Measurements from ENCODE around the gene FPR2.
"Not testable (repeated sequence)": the region's sequence is repeated elsewhere in the genome, so short reads cannot be mapped to it uniquely, and the experiment has no call there.

The FPR2 gene

DNA sequence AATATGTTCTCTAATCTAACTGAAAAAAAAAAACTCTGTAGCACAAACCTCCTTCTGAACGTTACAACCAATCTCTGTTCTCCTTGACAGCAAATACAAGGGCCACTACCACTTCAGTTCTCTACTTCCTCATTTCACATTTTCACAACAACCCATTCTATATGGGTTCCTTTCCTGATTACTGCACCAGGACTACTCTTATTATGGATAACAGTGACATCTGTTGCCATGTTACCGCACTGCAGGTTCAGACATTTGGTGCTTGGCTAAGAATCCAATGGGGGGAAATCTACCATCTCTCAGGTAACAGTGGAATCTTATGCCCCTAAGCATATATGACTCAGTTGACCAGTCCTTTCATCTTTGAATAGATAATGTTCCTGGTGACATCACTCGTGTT is 22.4 kb downstream of the FPR2 start:
- no peak for DNase-seq (ENCODE audit: low read depth)

DNA sequence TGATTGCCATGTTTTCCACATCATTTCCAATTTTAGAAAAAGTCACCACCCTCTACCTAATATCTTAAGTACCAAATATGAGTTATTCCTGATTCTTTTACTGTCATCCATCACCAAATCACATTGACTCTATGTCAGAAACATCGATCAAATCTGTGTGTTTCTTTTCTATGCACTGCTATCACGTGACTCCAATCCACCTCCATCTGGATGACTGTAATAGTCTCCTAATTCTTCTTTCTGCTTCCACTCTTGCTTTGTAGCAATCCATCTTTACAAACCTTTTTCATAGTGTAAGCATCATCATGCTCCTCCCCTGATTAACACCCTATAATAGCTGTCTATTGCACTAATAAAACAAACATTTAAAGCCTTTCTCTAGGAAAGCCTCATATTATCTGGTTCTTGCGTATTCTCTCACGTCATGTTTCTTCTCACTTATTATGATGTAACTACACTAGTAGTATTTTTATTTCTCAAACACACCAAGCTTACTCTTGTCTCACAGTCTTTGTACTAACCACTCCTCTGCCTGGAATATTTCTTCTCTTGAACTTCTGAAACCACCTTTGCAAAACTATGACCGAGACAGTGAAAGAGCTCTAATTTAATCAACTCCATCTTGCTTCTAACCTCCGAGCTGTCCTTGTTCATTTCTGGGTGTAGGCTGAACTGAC is 23.3 kb downstream of the FPR2 start:
- no peak for DNase-seq (ENCODE audit: low read depth)

DNA sequence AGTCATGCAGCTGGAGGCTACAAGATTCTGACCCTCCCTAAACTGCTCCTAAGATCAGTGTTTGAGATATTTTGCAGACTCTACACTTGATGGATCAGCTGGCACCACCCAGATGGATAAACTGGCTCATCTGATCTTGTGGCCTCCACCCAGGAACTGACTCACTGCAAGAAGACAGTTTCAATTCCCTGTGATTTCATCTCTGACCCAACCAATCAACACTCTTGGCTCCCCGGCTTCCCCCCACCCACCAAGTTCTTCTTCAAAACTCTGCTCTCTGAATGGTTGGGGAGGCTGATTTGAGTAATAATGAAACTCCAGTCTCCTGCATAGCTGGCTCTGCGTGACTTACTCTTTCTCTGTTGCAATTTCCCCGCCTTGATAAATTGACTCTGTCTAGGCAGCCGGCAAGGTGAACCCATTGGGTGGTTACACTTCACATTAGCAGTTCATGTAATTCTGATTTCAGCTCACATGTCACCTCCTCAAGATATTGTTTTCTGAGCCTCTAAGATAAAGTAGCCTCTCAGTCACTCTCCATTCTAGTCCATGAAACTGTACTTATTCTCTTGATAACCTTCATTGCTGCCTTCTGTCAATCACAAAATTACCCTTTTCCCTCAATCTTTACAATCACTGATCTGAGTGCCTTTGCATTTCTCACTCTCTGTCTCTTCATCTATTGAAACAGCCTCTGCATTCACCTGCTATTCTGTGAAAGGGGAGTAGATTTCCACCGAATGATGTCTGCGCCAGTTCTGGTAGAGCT is 24.1 kb downstream of the FPR2 start:
- DNase-seq (ENCODE audit: low read depth): no peak

DNA sequence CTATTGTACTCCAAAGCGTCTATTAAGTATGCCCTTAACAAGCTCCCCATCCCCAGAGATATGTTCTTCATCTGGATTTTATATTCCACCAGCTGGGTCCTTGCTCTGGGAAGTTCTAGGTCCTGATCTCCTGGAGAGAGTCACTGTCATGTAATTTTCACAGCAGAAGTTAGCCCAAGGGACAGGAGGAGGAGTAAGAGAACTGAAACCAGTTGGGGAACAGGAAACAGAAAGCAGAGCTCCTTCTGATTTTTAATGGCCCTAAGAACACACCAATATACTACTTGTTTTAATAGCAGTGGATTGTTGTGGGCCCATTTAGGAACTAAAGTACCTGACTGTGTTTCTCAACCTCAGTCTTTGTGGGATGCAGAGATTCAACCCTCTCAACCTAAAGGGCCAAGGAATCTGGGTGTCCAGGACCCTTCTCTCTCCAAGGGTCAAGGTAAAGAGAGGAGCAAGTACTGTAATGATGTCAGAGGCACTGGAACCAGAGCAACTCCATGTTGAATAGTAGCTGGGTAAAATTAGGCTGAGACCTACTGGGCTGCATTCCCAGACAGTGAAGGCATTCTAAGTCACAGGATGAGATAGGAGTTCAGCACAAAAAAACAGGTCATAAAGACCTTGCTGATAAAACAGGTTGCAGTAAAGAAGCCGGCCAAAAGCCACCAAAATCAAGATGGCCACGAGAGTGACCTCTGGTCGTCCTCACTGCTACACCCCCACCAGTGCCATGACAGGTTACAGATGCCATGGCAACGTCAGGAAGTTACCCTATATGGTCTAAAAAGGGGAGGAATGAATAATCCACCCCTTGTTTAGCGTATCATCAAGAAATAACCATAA is 25.9 kb downstream of the FPR2 start:
- DNase-seq (ENCODE audit: low read depth): no peak

DNA sequence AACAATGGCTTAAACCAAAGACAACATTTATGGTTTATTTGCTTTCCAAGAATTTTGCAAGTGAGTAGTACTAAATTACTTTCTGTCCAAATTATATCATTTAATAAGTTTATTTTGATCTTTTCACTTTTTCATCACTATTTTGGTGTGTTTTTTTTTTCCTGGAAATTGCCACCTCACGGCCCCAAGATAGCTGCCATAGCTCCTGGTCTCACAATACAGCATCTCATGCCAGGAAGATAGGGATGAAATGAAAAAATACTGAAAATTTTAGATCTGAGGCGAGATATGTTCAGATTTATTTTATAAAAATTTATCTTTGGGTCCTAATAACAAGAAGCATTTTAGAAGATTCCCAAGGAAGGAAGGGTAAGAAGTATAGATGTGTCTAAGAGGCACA is 27.0 kb downstream of the FPR2 start:
- DNase-seq (ENCODE audit: low read depth): no peak

DNA sequence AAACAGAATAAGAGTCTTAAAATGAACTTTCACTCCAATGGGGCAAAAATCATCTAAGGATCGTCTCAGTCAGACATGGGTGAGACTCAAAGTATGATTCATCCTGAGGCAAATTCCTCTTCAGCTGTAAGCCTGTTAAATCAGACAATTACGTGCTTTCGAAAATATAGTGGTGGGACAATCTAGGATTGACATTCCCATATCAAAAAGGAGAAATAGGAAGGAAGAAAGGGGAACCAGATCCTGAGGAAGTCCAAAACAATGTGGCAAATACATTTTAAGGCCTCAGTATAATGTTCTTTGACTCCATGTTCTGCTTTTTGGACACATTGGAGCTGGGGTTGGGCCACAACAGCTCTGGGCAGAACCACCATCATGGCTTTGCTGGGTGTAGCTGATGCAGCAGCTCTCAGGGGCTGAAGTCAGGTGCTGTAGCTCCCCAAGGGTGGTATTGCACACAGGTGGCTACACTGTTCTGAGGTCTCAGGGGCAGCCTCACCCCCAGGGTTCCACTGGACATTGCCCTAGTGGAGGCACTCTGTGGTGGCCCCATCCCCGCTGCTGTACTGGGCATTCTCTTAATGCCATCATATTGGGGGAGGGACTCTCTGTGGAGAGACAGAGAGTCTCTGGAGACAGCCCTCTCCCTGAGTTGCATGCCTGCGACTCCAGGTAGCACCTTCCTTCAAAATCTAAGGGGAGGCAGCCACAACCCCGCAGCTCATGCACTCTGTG is 28.2 kb downstream of the FPR2 start:
- DNase-seq (ENCODE audit: low read depth): no peak

DNA sequence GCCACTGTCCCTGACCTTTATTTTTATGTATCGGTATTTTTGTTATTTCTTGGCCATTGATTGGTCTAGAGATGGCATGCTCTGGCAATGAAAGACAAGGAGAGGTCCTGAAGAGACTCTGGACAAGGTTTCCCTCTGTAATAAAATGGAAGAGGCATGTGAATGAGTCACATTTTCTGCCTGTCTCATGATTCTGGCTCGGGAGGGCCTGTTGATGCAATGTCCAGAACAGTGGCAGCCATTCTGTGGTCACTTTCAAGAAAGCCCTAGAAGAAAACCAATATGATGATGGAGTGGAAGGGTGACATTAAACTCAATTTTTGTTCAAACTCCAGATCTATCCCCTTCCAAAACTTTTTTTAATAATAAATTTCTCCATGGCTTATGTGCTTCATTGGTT is 32.0 kb downstream of the FPR2 start:
- no peak for DNase-seq (ENCODE audit: low read depth)

DNA sequence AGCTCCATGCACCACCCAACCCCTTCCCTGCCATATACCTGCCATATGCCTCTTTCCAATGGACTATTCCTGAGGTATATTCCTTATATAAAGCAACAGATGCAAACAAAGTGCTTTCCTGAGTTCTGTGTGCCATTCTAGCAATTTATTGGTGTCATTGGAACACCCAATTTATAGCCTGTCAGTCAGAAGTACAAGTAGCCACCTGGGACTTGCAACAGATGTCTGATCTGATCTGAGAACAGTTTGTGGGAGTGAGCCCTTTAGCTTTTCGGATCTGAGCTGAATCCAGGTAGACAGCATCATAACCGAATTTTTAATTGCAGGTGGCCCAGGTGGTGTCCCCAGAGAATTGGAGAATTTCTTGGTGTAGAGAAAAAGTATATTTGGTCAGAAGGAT is 33.0 kb downstream of the FPR2 start:
- DNase-seq (ENCODE audit: low read depth): no peak

DNA sequence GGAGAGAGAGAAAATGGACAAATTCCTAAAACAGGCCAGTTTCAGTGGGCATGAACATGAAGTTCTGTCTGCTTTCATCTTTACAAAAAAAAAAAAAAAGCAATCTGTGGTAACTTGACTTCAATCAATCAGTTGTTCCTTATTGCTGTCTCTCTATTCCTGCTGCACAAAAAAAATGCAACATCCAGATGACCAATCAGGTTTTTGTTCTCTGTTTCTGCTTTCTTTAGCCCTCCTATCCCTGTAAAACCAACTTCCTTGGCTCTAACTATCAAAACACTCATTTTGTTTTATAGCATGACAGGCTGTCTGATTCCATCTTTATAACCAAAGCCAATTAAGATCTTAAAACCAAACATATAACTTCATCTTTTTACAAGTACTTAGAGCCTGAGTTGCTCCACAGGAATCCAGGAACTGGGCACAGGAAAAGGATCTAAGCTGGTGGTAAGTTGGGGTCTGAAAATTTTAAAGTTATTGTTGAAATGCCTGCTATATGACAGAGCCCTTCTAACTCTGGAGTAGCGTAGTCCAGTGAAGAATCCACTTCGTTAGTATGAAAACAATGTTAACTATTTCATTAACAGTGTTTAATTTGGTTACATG is 34.0 kb downstream of the FPR2 start, which contains the start of gene FPR3:
Gene FPR3 (plus strand): TSS at position 273 of the 606 bp plus-strand sequence. CDS start 28,592 bp downstream, outside the sequence.
- DNase-seq (ENCODE audit: low read depth): no peak

DNA sequence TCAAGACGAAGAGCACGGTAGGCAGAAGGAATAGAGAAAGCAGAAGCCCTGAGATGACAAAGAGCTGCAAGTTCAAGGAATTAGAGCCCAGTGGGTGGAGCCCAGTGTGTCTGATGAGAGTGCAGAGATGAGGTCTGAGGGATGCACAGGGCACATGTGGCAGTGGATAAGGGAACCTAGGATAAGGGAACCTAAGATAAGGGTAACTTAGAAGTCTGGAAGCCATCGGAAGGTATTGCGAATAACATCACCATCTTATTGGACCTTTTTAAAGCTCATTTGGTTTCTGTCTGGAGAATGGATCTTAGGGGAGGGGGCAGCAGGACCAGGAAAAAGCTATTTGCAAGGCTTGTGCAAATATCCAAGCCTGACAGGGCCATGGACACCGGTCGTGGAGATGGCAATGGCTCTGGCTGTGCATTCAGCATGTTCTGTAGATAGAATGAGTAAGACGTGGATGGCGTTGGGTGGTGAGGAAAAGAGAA is 35.3 kb downstream of the FPR2 start:
- DNase-seq (ENCODE audit: low read depth): no peak

DNA sequence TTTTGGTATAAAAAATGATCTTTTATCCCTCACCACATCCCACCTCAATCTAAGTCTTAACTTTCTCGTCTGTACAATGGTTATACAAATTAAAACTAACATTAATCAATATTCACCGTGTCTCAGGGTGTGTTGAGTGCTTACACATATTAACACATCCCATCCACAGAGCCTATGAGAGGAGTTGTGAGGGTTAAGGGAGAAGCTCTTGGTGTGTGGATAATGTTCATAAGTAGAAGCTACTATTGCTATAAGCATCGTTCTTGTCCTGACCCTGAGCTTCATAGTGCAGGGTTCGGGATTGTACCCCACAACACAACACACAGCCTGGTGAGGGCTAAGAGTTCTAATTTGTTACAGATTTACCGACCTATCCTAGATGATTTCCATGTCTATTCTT is 36.5 kb downstream of the FPR2 start:
- no peak for DNase-seq (ENCODE audit: low read depth)

DNA sequence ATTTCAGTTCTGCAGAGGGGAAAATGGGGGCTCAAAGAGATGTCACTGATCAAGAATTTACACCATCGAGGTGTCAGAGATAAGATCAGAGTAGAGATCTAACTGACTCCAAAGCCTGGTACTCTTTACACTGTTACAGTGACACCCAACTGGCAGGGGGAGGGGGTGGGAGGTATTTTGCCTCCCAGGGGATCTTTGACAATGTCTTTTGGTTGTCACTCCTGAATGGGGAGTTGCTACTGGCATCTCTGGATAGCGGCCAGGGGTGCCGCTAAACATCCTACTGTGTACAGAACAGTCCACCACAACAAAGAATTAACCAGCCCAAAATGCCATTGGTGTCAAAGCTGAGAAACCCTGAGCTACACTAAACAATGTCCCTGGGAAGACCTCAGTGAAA is 37.1 kb downstream of the FPR2 start:
- DNase-seq (ENCODE audit: low read depth): no peak

DNA sequence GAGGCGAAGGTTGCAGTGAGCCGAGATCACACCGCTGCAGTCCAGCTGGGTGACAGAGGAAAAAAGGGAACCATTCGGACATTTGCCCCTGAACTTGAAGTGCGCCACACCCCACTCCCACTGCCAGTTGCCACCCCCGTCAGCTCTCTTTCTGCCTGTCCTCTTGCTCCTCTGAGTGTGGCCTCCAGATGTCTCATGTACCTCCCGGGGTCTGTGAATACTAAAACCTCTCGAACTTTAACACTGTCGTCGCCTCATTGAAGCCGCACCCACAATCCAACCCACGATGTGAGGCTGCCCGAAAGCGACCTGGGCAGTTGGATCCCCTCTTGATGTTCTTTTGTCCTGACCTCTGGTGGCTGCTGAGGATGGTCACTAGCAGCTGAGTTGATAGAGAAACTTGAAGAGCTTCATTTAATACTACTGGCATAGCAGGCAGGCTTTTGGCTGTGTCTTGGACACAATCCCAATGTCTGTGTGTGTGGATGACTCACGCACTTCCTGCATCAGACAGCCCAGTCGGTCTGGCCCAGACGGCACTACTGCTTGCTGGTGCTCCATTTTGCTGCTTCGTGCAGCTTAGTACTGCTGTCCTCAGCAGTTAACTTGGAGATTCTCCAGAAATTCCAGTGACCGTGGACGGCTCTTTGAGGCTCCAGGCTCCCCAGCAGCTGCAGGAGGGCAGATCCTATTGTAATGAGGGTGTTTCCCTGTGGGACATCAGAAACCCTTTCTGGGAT is 38.2 kb downstream of the FPR2 start:
- no peak for DNase-seq (ENCODE audit: low read depth)

DNA sequence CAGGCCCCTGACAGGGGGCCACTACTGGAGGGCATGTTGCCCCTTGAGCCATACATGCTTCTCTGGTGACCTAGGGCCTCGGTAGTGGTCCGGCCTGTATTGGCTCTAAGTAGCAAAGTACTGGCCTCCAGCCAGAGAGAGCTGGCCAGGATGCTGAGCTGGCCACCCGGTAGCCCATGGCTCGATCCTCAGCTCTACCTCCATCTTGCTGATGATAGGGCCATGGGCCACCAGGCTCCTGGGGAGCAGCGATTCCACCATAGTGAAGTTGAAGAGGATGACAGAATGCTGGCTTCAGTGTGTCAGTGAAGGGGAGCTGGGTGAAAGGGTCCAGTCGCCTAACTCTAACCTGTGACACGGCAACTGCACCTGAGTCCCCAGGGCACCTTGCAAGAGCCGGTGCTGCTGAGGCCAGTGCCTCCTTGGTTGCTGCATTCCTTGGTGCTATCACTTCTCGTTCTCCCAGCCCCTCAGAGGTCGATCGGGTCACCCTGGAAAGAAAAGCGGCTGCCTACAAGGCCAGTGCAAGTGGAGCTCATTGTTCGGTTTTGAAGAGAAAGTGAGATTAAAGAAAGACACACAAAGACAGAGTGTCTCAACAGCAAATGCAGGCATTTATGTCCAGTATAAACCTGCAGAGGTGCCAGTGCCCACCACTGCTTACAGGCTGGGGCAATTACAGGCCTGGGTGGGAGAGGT is 38.9 kb downstream of the FPR2 start:
- DNase-seq (ENCODE audit: low read depth): no peak

DNA sequence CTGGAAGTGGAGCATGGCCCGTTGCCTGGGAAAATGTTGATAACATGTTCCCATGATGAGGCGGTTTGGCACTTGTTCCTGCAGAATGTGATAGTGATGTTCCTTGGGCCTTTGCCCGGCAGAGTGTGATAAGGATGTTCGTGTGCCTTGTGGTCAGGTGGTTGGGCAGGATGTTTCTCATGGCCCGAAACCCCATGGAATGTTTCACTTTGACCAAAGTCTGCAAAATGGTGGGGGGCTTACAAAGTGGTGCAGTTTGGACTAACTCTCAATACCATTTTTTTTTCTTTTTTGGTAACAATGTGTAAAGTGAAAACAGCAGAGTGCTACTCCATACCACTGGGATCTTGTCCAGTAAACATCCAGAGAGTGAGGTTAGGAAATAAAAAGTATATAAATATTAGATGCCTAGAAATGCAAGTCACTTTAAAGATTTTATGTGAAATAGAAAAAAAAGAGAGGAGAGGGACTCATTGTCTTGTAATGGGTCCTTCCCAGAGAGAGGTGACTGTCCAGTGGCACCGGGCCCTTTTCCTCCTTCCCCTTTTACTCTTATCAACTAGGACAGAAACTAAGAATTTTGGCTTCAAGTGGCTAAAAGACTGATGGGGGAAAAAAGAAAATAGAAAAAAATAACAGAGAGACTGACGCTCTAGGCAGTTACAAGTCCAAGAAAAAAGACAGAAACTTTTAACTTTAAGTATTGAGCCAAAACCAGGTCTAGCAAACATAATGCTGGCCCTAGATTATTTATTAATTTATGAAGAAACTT is 39.7 kb downstream of the FPR2 start:
- DNase-seq (ENCODE audit: low read depth): no peak

DNA sequence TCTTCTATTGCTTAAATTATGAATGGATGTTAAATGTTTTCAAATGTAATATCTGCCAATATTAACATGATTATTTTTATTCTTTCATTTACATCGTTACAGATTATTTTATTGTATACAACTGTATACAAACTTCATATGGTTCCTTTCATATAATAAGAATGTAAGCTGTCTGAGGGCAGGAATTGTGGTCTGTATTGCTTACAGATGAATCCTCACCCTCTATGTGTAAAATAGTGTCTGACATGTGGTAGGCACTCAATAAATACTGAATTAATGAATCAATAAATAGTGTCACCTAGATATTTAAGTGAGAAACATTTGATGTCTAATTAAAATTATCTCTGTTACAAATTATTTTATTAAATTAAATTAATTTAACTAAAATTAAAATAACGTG is 41.8 kb downstream of the FPR2 start:
- DNase-seq (ENCODE audit: low read depth): no peak

DNA sequence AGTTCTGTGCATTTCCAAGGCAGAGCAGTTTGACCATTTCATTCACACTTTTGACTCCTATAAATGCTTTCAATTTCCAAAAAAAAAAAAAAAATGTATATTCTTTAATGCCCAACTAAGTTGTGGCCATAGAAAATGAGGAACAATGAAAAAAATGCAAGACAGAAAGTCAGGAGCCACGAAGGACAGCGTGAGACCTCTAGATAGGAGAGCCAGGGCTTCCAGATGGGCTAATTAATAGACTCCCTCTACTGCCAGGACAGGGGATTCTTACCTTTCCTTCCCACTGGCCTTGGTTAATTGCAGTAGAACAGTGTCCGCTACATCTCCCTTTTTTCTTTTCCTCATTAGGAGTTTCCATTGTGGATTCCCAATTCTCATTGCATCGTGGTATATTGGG is 42.5 kb downstream of the FPR2 start:
- no peak for DNase-seq (ENCODE audit: low read depth)

DNA sequence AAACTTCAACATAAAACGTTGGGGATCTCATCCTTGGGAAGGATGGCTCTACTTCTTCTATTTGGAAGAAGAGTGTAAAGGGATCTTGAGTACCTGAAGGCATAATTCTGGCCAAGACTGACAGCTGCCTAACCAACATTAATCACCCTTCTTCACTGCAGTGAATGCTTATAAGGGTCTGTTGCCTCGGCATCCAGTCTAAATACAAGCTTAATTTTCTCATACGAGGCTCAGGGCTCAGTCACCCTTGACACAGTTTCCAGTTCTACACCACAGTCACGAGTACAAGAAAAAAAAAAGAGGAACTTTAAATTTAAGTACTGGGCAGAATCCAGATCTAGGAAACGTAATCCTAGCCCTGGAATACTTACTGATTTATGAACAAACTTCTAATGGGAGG is 43.0 kb downstream of the FPR2 start:
- DNase-seq (ENCODE audit: low read depth): no peak

DNA sequence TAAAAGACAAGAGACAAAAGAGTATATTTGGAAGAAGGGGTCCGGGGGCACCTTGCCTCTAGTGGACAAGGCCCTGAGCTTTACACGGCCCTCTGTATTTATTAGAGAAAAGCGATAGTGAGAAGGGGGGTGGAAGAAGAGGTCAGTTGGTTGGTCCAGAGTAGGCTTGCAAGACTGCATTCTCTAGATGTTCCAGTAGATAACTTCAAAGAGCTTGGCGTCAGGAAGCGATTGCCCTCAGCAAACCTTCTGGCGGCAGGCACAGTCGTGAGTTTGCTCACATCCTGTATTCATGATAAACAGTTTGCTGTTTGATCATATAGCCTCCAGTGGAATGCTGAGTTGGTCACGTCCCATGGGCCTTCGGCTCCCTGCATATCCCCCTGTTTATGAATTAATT is 43.8 kb downstream of the FPR2 start:
- DNase-seq (ENCODE audit: low read depth): not testable (repeated sequence)

Measured in activated T-cell treated with anti-CD3 and anti-CD28 coated beads for 1 hour (primary cell).